ENCODE results near the gene SELENOP.

SELENOP gene

GRCh38 chr5:42756606-42757601 is 54.8 kb downstream of the SELENOP start, which contains the start of gene CCDC152:
TSS of gene CCDC152 (plus strand) at chr5:42756818. CDS start at chr5:42759122, 2,304 bp downstream.
- Mint-ChIP-seq H3K27ac (peak within 1 kb of the TSS; percentile 67), H3K4me3 (peak within 1 kb of the TSS; percentile 87), H3K27me3 (ENCODE audit: low read depth) (peaks cover 15% of the 10 kb centered on the region), H3K36me3 (ENCODE audit: low read depth) (peaks cover 4% of the 10 kb centered on the region), H3K4me1 (ENCODE audit: low read depth) (peaks cover 14% of the 10 kb centered on the region), H3K9me3 (no peaks in the 10 kb centered on the region)
- DNase-seq (ENCODE audit: low spot score): peak; percentile 49

- H3K36me3 Mint-ChIP-seq (ENCODE audit: low read depth): no peaks in the 10 kb centered on the region
- H3K27me3 Mint-ChIP-seq (ENCODE audit: low read depth): peaks cover 15% of the 10 kb centered on the region
- peaks cover 18% of the 10 kb centered on the region for H3K4me1 Mint-ChIP-seq (ENCODE audit: low read depth)
- no peak overlapping the region for H3K4me3 Mint-ChIP-seq
- H3K27ac Mint-ChIP-seq: no peak overlapping the region
- no peak for DNase-seq (ENCODE audit: low spot score)
- no peaks in the 10 kb centered on the region for H3K9me3 Mint-ChIP-seq
Observed at GRCh38 chr5:42753099-42753498, 58.6 kb downstream of the SELENOP start.

- H3K27ac Mint-ChIP-seq: no peak overlapping the region
- H3K36me3 Mint-ChIP-seq (ENCODE audit: low read depth): no peaks in the 10 kb centered on the region
- H3K9me3 Mint-ChIP-seq: no peaks in the 10 kb centered on the region
- peaks cover 8% of the 10 kb centered on the region for H3K4me1 Mint-ChIP-seq (ENCODE audit: low read depth)
- no peak overlapping the region for H3K4me3 Mint-ChIP-seq
- H3K27me3 Mint-ChIP-seq (ENCODE audit: low read depth): peaks cover 12% of the 10 kb centered on the region
- no peak for DNase-seq (ENCODE audit: low spot score)
Observed at GRCh38 chr5:42751044-42751443, 60.6 kb downstream of the SELENOP start.

- peaks cover 8% of the 10 kb centered on the region for H3K4me1 Mint-ChIP-seq (ENCODE audit: low read depth)
- H3K27ac Mint-ChIP-seq: no peak overlapping the region
- no peaks in the 10 kb centered on the region for H3K9me3 Mint-ChIP-seq
- H3K27me3 Mint-ChIP-seq (ENCODE audit: low read depth): peaks cover 10% of the 10 kb centered on the region
- DNase-seq (ENCODE audit: low spot score): no peak
- no peaks in the 10 kb centered on the region for H3K36me3 Mint-ChIP-seq (ENCODE audit: low read depth)
- no peak overlapping the region for H3K4me3 Mint-ChIP-seq
Observed at GRCh38 chr5:42750507-42750906, 61.2 kb downstream of the SELENOP start.
